MM.1S (cell line): ENCODE measurements around the gene ECT2.

Experiments
- EZH2phosphoT487 ChIP-seq: fragments of 300-600 bp; sonication (generic); IDR thresholded peaks from 2 replicates; pipeline ENCODE4 v1.6.1; 2018; ENCODE audit warnings: antibody characterized with exemption, low read length
- TF ChIP-seq, protein P1 (sequence below): fragments of 300-600 bp; sonication (generic); IDR thresholded peaks from 2 replicates; pipeline ENCODE4 v1.5.1; 2016; ENCODE audit warnings: antibody characterized with exemption, low read length, mixed read lengths

- TF ChIP-seq, protein P1, sequence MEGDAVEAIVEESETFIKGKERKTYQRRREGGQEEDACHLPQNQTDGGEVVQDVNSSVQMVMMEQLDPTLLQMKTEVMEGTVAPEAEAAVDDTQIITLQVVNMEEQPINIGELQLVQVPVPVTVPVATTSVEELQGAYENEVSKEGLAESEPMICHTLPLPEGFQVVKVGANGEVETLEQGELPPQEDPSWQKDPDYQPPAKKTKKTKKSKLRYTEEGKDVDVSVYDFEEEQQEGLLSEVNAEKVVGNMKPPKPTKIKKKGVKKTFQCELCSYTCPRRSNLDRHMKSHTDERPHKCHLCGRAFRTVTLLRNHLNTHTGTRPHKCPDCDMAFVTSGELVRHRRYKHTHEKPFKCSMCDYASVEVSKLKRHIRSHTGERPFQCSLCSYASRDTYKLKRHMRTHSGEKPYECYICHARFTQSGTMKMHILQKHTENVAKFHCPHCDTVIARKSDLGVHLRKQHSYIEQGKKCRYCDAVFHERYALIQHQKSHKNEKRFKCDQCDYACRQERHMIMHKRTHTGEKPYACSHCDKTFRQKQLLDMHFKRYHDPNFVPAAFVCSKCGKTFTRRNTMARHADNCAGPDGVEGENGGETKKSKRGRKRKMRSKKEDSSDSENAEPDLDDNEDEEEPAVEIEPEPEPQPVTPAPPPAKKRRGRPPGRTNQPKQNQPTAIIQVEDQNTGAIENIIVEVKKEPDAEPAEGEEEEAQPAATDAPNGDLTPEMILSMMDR: no peak
- TF ChIP-seq EZH2phosphoT487: no peak
Measured at GRCh38 chr3:172702256-172702655, 48.3 kb upstream of the ECT2 start.
